CD14-positive monocyte (primary cell): ENCODE data around the gene ARL9. TPM values are rescaled to one million over a fixed set of nuclear protein-coding genes. Genes with fewer than 3 reads are reported as not detected.

Experiments used
- DNase-seq, 3 donors: peaks; one replicate each; pipeline ENCODE4 v3.0.0-alpha.2; 2011 to 2022
- H2AFZ ChIP-seq: 2 replicates; pipeline ENCODE4 v1.6.0; 2012; ENCODE audit warnings: mild to moderate bottlenecking, low read depth, low read length, inconsistent platforms; ENCODE audit not compliant: insufficient read depth, poor library complexity, severe bottlenecking
- H3K27ac ChIP-seq, 2 donors: 1 replicate in 1 of 2; 2 replicates in 1 of 2; pipeline ENCODE4 v1.5.1; 2012 to 2013; ENCODE audit warnings: low read length in 2 of 2, control low read depth in 1 of 2, inconsistent platforms in 1 of 2, low read depth in 1 of 2, mild to moderate bottlenecking in 1 of 2
- H3K27me3 ChIP-seq, 2 donors: one replicate each; pipeline versions ENCODE4 v1.6.0 to v1.6.1; 2011 to 2013; ENCODE audit warnings: low read length in 2 of 2; ENCODE audit not compliant: control insufficient read depth in 2 of 2, insufficient read depth in 2 of 2
- H3K36me3 ChIP-seq, 2 donors: replicated peaks in 1 of 2; 1 replicate in 1 of 2; 2 replicates in 1 of 2; pipeline versions ENCODE4 v1.5.1 to v1.6.1; 2012 to 2013; ENCODE audit warnings: low read length in 2 of 2, control low read depth in 1 of 2, inconsistent platforms in 1 of 2, mild to moderate bottlenecking in 1 of 2; ENCODE audit not compliant: insufficient read depth in 2 of 2, control insufficient read depth in 1 of 2
- H3K4me1 ChIP-seq, 2 donors: 1 replicate in 1 of 2; 2 replicates in 1 of 2; pipeline versions ENCODE4 v1.5.1 to v1.6.1; 2012 to 2013; ENCODE audit warnings: low read length in 2 of 2, control low read depth in 1 of 2, inconsistent platforms in 1 of 2, mild to moderate bottlenecking in 1 of 2, moderate library complexity in 1 of 2; ENCODE audit not compliant: insufficient read depth in 2 of 2, control insufficient read depth in 1 of 2
- H3K4me2 ChIP-seq: replicated peaks from 2 replicates; pipeline ENCODE3; 2012; ENCODE audit warnings: low read length, moderate library complexity, mild to moderate bottlenecking; ENCODE audit not compliant: poor library complexity, severe bottlenecking; ENCODE audit errors: extremely low read depth
- H3K4me3 ChIP-seq, 3 experiments: fragments of 200-600 bp in 1 of 3; sonication (generic) in 1 of 3; replicated peaks in 1 of 3; 1 replicate in 2 of 3; 2 replicates in 1 of 3; pipeline ENCODE4 v1.5.1; 2011 to 2013; ENCODE audit warnings: low read length in 3 of 3, mild to moderate bottlenecking in 3 of 3, control low read depth in 2 of 3, low read depth in 2 of 3, inconsistent platforms in 1 of 3, moderate library complexity in 1 of 3
- H3K79me2 ChIP-seq: 2 replicates; pipeline ENCODE4 v1.6.0; 2012; ENCODE audit warnings: mild to moderate bottlenecking, control low read depth, inconsistent platforms, low read length, moderate library complexity; ENCODE audit not compliant: insufficient read depth
- H3K9ac ChIP-seq: 2 replicates; pipeline ENCODE4 v1.6.0; 2017; ENCODE audit warnings: low read length, mild to moderate bottlenecking; ENCODE audit not compliant: insufficient read depth, poor library complexity, severe bottlenecking
- H3K9me3 ChIP-seq, 2 donors: replicated peaks in 1 of 2; 1 replicate in 1 of 2; 2 replicates in 1 of 2; pipeline versions ENCODE4 v1.5.1 to v1.6.1; 2012 to 2013; ENCODE audit warnings: low read length in 2 of 2, control low read depth in 1 of 2; ENCODE audit not compliant: control insufficient read depth in 1 of 2, insufficient read depth in 1 of 2
- H4K20me1 ChIP-seq: 2 replicates; pipeline ENCODE4 v1.6.0; 2012; ENCODE audit warnings: mild to moderate bottlenecking, low read length, control low read depth, moderate library complexity; ENCODE audit not compliant: insufficient read depth
- H3K27ac Mint-ChIP-seq, 7 donors: one replicate each; pipeline ENCODE4 v1.8.0; 2020; ENCODE audit warnings: mild to moderate bottlenecking in 7 of 7, mixed read lengths in 7 of 7, moderate library complexity in 6 of 7, inconsistent platforms in 2 of 7
- H3K27me3 Mint-ChIP-seq, 3 donors: one replicate each; pipeline ENCODE4 v1.8.0; 2021 to 2022; ENCODE audit warnings: low read depth in 3 of 3, mild to moderate bottlenecking in 3 of 3, mixed read lengths in 3 of 3, moderate library complexity in 3 of 3, inconsistent platforms in 1 of 3
- H3K36me3 Mint-ChIP-seq, 2 donors: one replicate each; pipeline ENCODE4 v1.8.0; 2020; ENCODE audit warnings: mixed read lengths in 2 of 2, inconsistent platforms in 1 of 2, mild to moderate bottlenecking in 1 of 2
- H3K4me1 Mint-ChIP-seq: one replicate; pipeline ENCODE4 v1.8.0; 2020; ENCODE audit warnings: mild to moderate bottlenecking, mixed read lengths
- H3K4me3 Mint-ChIP-seq, 2 donors: one replicate each; pipeline ENCODE4 v1.8.0; 2020; ENCODE audit warnings: mild to moderate bottlenecking in 2 of 2, mixed read lengths in 2 of 2, moderate library complexity in 1 of 2
- H3K9me3 Mint-ChIP-seq, 7 donors: one replicate each; pipeline ENCODE4 v1.8.0; 2020 to 2022; ENCODE audit warnings: mixed read lengths in 7 of 7, mild to moderate bottlenecking in 6 of 7, moderate library complexity in 6 of 7, inconsistent platforms in 2 of 7
- WGBS: methylation state at CpG from one replicate; pipeline ENCODE4 v1.1.5; 2013; ENCODE audit warnings: missing lambda C conversion rate; ENCODE audit not compliant: insufficient coverage; 5-methylcytosine and 5-hydroxymethylcytosine counted together
- intact Hi-C, 2 donors: fragments of 100-400 bp; cut with micrococcal nuclease; formaldehyde crosslinking; loops; one replicate each; pipeline versions ENCODE4 v1.15.0 to v1.15.1; 2023
- polyA plus RNA-seq, 3 donors: library from polyadenylated mRNA; depleted of rRNA in 1 of 3; unstranded in 2 of 3; stranded (reverse) in 1 of 3; fragments of 300-500 nt in 2 of 3; fragments of >200 nt in 1 of 3; fragmentation: Illumina TruSeq in 2 of 3; gene quantifications; 1 replicate in 2 of 3; 2 replicates in 1 of 3; pipeline ENCODE4 v1.2.3, GENCODE V29; 2012 to 2021
- TF ChIP-seq, protein P1 (sequence below): fragments of 200-600 bp; IDR thresholded peaks from one replicate; pipeline ENCODE4 v1.8.0; 2022; ENCODE audit warnings: antibody characterized with exemption, mild to moderate bottlenecking

ARL9 gene
- polyA plus RNA-seq, 3 donors, result not detected

DNA sequence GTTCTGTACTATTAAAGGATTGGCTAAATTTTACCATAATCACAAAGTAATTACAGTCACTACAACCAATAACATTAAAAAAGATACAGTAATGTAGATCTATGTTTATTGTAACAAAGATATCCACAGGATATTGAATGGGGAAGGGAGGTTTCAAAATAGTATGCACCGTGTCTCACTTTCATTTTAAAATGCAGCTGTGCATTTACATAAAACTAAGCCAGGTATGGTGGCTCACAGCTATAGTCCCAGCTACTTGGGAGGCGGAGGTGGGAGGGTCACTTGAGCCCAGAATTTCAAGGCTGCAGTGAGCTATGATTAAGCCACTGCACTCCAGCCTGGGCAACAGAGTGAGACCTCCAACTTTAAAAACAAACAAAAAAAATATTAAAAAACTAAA lies 29.7 kb upstream of the ARL9 start:
- no peaks in the 10 kb centered on the region for H3K9me3 ChIP-seq
- H3K4me3 Mint-ChIP-seq, result no peak overlapping the region
- no peak overlapping the region for H3K9ac ChIP-seq
- no peaks in the 10 kb centered on the region for H3K4me1 ChIP-seq
- no peak overlapping the region for H2AFZ ChIP-seq
- no peak for DNase-seq
- no peak overlapping the region for H3K27ac Mint-ChIP-seq
- H3K36me3 ChIP-seq, result peaks cover 90 to 100% of the 10 kb centered on the region in 2 donors
- 100% methylated on average over 1 of the region's 2 CpGs for WGBS
- no peaks in the 10 kb centered on the region for H3K27me3 ChIP-seq
- no peaks in the 10 kb centered on the region for H3K79me2 ChIP-seq
- no peak overlapping the region for H3K27ac ChIP-seq
- peaks cover 0 to 3% (median 0%) of the 10 kb centered on the region in 7 donors for H3K9me3 Mint-ChIP-seq
- TF ChIP-seq, protein P1, sequence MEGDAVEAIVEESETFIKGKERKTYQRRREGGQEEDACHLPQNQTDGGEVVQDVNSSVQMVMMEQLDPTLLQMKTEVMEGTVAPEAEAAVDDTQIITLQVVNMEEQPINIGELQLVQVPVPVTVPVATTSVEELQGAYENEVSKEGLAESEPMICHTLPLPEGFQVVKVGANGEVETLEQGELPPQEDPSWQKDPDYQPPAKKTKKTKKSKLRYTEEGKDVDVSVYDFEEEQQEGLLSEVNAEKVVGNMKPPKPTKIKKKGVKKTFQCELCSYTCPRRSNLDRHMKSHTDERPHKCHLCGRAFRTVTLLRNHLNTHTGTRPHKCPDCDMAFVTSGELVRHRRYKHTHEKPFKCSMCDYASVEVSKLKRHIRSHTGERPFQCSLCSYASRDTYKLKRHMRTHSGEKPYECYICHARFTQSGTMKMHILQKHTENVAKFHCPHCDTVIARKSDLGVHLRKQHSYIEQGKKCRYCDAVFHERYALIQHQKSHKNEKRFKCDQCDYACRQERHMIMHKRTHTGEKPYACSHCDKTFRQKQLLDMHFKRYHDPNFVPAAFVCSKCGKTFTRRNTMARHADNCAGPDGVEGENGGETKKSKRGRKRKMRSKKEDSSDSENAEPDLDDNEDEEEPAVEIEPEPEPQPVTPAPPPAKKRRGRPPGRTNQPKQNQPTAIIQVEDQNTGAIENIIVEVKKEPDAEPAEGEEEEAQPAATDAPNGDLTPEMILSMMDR, result no peak
- no peak overlapping the region for H3K4me3 ChIP-seq
- no peak overlapping the region for H3K4me2 ChIP-seq
- H3K27me3 Mint-ChIP-seq, result no peaks in the 10 kb centered on the region
- intact Hi-C loops, result no loop called here
- H3K4me1 Mint-ChIP-seq, result peaks cover 4% of the 10 kb centered on the region
- peaks cover 71 to 94% of the 10 kb centered on the region in 2 donors for H3K36me3 Mint-ChIP-seq
- H4K20me1 ChIP-seq, result no peaks in the 10 kb centered on the region

DNA sequence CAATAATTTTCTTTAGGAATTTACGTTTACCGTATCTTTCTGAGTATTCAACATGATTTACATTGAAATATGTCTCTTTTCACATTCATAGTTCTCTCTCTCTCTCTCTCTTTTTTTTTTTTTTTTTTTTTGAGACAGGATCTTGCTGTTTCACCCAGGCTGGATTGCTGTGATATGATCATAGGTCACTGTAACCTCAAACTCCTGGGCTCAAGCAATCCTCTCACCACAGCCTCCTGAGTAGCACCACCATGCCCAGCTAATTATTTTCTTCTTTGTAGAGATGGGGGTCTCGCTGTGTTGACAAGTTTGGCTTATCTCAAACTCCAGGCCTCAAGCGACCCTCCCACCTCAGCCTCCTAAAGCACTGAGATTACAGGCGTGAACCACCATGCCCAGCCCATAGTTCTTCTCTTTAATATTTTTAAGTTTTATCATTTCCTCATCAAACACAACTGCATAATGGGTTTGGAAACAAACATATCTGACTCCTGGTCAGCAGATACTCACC lies 28.3 kb upstream of the ARL9 start:
- Mint-ChIP-seq H3K27me3 (no peaks in the 10 kb centered on the region), H3K27ac (no peak overlapping the region), H3K9me3 (peaks cover 0 to 3% (median 0%) of the 10 kb centered on the region in 7 donors), H3K36me3 (peaks cover 69 to 94% of the 10 kb centered on the region in 2 donors), H3K4me3 (no peak overlapping the region), H3K4me1 (peaks cover 4% of the 10 kb centered on the region)
- DNase-seq, result no peak
- H3K79me2 ChIP-seq, result no peaks in the 10 kb centered on the region
- no peaks in the 10 kb centered on the region for H3K27me3 ChIP-seq
- no peaks in the 10 kb centered on the region for H3K4me1 ChIP-seq
- H3K36me3 ChIP-seq, result peaks cover 90 to 100% of the 10 kb centered on the region in 2 donors
- TF ChIP-seq, protein P1, result no peak
- H2AFZ ChIP-seq, result no peak overlapping the region
- H4K20me1 ChIP-seq, result no peaks in the 10 kb centered on the region
- no peak overlapping the region for H3K27ac ChIP-seq
- no CpG with 5 or more reads among the region's 5 CpGs for WGBS
- no peak overlapping the region for H3K4me2 ChIP-seq
- no peak overlapping the region for H3K4me3 ChIP-seq
- no peak overlapping the region for H3K9ac ChIP-seq
- no peaks in the 10 kb centered on the region for H3K9me3 ChIP-seq
- intact Hi-C loops, result no loop called here
